Stomach smooth muscle (tissue), 2 donors: ENCODE measurements around the gene ARL10.
A peak's percentile ranks its signal among the peaks of the same experiment; 100 is the strongest.

Experiments used
- H3K27ac ChIP-seq: one replicate; pipeline ENCODE4 v1.7.0; 2013; ENCODE audit warnings: mild to moderate bottlenecking, low read length, inconsistent platforms
- H3K27me3 ChIP-seq, 2 donors: one replicate each; pipeline ENCODE4 v1.7.0; 2013; ENCODE audit warnings: low read length in 2 of 2; ENCODE audit not compliant: insufficient read depth in 2 of 2, control insufficient read depth in 1 of 2
- H3K36me3 ChIP-seq, 2 donors: one replicate each; pipeline ENCODE4 v1.7.0; 2013; ENCODE audit warnings: low read length in 2 of 2; ENCODE audit not compliant: control insufficient read depth in 2 of 2, insufficient read depth in 2 of 2
- H3K4me1 ChIP-seq: one replicate; pipeline ENCODE4 v1.7.0; 2013; ENCODE audit warnings: low read length; ENCODE audit not compliant: control insufficient read depth, insufficient read depth
- H3K4me3 ChIP-seq, 2 donors: one replicate each; pipeline ENCODE4 v1.7.0; 2013; ENCODE audit warnings: low read length in 2 of 2
- H3K9ac ChIP-seq, 2 donors: one replicate each; pipeline ENCODE4 v1.7.0; 2013; ENCODE audit warnings: low read length in 2 of 2, mild to moderate bottlenecking in 1 of 2
- H3K9me3 ChIP-seq, 2 donors: one replicate each; pipeline ENCODE4 v1.7.0; 2013; ENCODE audit warnings: low read length in 2 of 2; ENCODE audit not compliant: control insufficient read depth in 2 of 2
- donor health status: healthy.
- donor health status: Pancreatic carcinoma.

Gene ARL10

DNA sequence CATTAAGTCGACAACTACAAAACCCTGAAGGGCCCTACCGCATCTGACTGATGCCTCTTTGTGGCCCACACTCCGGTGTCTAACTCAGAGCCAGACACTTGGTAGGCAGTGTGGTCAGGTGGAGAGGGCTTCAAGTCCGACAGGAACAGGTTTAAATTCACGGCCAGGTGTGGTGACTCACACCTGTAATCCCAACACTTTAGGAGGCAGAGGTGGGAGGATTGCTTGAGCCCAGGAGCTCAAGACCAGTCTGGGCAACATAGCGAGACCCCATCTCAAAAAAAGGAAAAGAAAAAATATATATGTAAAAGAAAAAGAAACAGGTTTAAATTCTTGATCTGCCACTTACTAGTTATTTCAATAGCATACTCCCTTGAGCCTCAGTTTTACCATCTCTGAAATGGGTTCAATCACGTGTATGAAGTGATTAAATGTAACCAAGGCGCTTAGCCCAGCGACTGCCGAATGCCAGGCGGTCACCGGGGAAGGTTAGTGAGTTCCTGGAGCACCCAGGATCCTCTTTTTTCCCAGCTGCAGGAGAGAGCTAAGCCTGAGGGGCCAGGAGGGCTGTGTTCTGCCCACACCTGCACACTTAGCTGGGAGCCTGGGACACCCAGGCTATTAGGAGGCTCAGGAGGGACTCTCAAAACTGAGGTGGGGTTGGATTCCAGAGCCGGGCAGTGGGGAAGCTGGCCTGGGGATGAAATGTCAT is 50.1 kb downstream of the ARL10 start:
- Histone ChIP-seq H3K9ac (peak overlapping the region; percentile 87 to 91), H3K36me3 (peaks cover 0 to under 1% of the 10 kb centered on the region in 2 donors), H3K9me3 (no peaks in the 10 kb centered on the region), H3K4me3 (peak overlapping the region; percentile 87 to 89), H3K27ac (peak overlapping the region; percentile 80), H3K4me1 (peaks cover 36% of the 10 kb centered on the region), H3K27me3 (no peaks in the 10 kb centered on the region)

DNA sequence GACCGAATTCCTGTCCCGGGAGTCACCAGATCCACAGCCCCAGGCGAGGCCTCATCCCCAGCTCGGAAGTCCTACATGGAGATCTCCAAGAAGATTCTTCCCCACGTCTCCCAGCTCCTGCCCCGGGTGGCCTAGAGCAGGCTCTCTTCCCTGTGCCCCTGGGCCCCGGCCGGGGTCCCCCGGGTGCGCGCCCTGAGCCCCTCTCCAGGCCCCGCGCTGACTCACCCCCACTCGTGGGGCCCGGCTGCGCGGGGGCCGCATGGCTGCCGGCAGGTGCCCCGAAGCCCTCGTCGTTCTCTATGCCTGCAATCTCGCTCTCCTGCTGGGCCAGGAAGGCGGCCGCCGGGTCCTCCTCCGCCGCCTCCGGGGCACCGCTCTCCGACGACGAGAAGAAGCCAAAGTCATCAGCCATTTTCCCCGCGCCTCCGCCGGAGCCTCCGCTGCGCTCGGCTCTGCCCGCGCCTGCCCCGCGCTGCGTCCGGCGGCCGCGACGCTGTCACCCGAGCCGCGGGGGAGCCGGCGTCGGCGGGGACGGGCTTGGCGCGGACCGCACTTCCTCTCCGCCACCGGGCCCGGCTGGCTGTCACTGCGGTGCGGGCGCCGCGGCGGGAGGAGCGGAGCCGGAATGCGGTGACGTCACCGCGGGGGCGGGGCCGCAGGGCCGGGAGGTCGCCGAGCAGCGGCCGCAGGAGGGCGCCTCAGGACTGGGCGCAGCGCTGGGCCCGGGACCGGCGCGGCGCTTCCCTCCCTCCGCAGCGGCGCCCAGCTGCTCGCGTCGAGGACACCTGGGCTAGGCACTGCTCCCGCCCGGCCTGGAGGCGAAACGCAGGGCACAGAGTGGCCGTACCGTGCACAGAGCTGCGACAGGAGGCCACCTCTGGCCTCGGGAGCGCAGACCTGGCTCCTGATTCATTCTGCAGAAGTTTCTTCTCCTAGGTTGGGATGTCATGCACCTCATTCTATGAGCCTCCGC is 51.0 kb downstream of the ARL10 start, which contains the start of gene CLTB:
Gene CLTB (minus strand): TSS at position 588 of the 973 bp plus-strand sequence. CDS start 176 bp downstream, at position 412.
- Histone ChIP-seq H3K4me3 (peak within 1 kb of the TSS; percentile 87 to 89), H3K27me3 (no peaks in the 10 kb centered on the region), H3K4me1 (peaks cover 36% of the 10 kb centered on the region), H3K9ac (peak within 1 kb of the TSS; percentile 87 to 91), H3K9me3 (no peaks in the 10 kb centered on the region), H3K36me3 (no peaks in the 10 kb centered on the region), H3K27ac (peak within 1 kb of the TSS; percentile 80)

DNA sequence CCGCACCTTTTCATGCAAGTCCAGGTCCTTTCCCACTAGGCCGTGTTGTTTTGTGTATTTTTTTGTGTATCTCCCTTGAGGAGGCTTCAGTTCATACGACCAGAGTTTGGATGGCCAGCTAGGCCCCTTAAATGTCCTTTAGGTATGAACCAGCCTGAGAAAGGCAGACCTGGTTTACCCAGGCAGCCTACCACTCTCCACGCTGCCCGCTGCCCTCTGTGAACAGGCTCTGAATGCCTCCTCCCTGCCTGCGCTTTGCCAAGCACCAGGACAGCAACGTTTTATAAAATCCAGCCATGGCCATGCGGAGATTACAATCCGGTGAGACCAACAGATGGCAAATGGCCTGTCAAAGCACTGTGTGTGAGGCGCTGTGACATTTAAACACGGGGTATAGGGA is 51.7 kb downstream of the ARL10 start:
- H3K4me1 ChIP-seq: peaks cover 36% of the 10 kb centered on the region
- no peaks in the 10 kb centered on the region for H3K27me3 ChIP-seq

DNA sequence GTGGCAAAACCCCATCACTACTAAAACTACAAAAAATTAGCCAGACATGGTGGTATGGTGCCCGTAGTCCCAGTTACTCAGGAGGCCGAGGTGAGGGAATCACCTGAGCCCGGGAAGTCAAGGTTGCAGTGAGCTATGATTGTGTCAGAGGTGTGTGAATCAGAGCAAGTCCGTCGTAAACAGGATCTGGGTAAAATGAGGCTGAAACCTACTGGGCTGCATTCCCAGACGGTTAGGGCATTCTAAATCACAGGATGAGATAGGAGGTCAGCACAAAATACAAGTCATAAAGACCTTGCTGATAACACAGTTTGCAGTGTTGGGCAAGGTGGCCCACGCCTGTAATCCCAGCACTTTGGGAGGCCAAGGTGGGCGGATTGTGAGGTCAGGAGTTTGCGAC is 53.0 kb downstream of the ARL10 start:
- H3K27me3 ChIP-seq: no peaks in the 10 kb centered on the region
- no peaks in the 10 kb centered on the region for H3K36me3 ChIP-seq
- no peak overlapping the region for H3K9ac ChIP-seq
- H3K4me3 ChIP-seq: no peak overlapping the region
- H3K27ac ChIP-seq: no peak overlapping the region
- H3K9me3 ChIP-seq: no peaks in the 10 kb centered on the region
- H3K4me1 ChIP-seq: peaks cover 32% of the 10 kb centered on the region

More for the DNA sequence above, 51.7 kb downstream of the ARL10 start:
- Histone ChIP-seq H3K9me3 (no peaks in the 10 kb centered on the region), H3K27ac (peak overlapping the region; percentile 66), H3K36me3 (no peaks in the 10 kb centered on the region), H3K4me3 (peak overlapping the region; percentile 4 to 89), H3K9ac (peak overlapping the region; percentile 11 to 79)

DNA sequence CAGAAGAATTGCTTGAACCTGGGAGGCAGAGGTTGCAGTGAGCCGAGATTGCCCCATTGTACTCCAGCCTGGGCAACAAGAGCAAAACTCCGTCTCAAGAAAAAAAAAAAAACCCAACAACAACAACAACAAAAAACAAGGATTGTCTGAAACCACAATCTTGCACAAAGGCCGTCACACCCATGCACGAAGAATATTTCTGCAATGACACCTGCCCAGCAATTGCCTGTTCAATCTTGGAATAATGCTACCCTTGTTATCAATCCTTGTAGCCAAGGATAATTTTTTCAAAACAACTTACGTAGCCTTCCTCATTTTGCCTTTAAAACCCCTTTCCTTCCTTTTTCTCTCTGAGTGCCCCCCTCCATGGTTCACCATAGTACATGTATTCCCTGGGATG is 54.8 kb downstream of the ARL10 start:
- H3K27ac ChIP-seq: no peak overlapping the region
- H3K9me3 ChIP-seq: no peaks in the 10 kb centered on the region
- H3K9ac ChIP-seq: no peak overlapping the region
- H3K36me3 ChIP-seq: no peaks in the 10 kb centered on the region
- H3K4me1 ChIP-seq: peaks cover 15% of the 10 kb centered on the region
- no peaks in the 10 kb centered on the region for H3K27me3 ChIP-seq
- H3K4me3 ChIP-seq: no peak overlapping the region

DNA sequence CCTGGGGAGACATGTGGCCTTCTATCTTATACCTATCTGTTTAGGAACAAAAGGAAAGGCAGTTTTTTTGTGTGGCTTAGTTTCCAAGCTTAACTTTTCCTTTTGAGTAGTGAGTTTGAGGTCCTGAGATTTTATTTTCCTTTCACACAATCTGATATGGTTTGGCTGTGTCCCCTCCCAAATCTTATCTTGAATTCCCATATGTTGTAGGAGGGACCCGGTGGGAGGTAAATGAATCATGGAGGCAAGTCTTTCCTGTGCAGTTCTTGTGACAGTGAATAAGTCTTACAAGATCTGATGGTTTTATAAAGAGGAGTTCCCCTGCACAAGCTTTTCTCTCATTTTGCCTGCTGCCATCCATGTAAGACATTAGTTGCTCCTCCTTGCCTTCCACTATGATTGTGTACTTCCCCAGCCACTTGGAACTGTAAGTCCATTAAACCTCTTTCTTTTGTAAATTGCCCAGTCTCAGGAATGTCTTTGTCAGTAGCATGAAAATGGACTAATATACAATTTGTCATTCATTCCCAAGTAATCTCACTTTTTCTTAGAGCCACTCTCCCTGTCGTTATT is 55.8 kb downstream of the ARL10 start:
- Histone ChIP-seq H3K4me3 (no peak overlapping the region), H3K4me1 (peaks cover 8% of the 10 kb centered on the region), H3K27me3 (no peaks in the 10 kb centered on the region), H3K9me3 (no peaks in the 10 kb centered on the region), H3K36me3 (no peaks in the 10 kb centered on the region), H3K9ac (no peak overlapping the region), H3K27ac (no peak overlapping the region)

DNA sequence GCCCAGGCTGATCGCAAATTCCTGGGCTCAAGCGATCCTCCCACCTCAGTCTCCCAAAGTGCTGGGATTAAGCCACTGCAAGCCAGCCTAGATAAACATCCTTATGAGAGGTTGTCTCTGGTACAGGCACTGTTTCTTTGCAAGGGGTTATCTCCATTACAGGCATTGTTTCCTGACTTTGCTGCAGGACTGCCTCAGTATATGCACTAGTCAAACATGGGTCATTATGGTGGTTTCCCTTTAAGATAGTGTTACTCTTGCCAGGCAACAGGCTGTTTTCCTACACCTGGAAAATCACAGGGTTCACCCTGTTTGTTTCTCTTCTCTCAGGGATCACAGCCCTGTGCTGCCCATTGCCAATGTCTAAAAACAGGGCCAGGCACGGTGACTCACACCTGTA is 58.9 kb downstream of the ARL10 start:
- no peaks in the 10 kb centered on the region for H3K27me3 ChIP-seq
- H3K9me3 ChIP-seq: no peaks in the 10 kb centered on the region
- H3K9ac ChIP-seq: no peak overlapping the region
- no peak overlapping the region for H3K27ac ChIP-seq
- no peak overlapping the region for H3K4me3 ChIP-seq
- no peaks in the 10 kb centered on the region for H3K36me3 ChIP-seq
- H3K4me1 ChIP-seq: no peaks in the 10 kb centered on the region

DNA sequence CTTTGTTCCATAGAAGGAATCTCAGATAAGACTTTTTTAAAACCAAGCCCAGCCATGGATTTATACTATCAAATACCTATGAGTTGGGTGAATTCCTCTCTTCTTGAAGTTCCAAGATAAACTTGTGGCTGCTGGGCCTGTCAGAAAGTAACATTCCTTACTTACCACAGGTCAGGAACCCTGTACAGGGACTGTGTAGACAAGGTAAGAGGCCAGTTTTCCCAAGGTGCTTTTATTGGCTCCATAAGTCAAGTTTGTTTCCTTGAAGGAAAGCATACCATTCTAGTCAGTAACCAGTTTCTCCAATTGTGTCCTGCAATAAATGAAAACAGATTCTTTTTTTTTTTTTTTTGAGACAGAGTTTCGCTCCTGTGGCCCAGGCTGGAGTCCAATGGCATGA is 59.9 kb downstream of the ARL10 start:
- Histone ChIP-seq H3K9me3 (no peaks in the 10 kb centered on the region), H3K27ac (no peak overlapping the region), H3K27me3 (no peaks in the 10 kb centered on the region), H3K4me3 (no peak overlapping the region), H3K9ac (no peak overlapping the region), H3K4me1 (no peaks in the 10 kb centered on the region), H3K36me3 (no peaks in the 10 kb centered on the region)

DNA sequence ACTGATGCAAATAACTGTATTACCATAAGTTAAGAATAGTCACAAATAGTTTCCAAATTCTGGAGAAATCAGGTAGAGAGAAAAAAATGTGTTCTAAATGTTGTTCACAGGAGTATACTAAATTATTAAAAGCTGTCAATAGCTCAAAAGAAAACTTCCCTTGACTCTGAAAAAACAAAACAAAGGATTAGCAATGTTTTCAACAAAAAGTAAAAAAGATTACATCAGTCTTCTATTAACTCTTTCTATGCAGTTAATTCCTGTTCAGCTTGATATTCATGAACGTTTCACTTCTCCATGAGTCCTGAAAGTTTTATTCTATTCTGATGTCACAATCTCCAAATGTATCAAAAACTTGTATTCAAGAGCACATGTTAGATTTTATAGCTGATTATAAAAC is 60.5 kb downstream of the ARL10 start:
- Histone ChIP-seq H3K9ac (no peak overlapping the region), H3K4me3 (no peak overlapping the region), H3K4me1 (no peaks in the 10 kb centered on the region), H3K9me3 (no peaks in the 10 kb centered on the region), H3K36me3 (no peaks in the 10 kb centered on the region), H3K27me3 (no peaks in the 10 kb centered on the region), H3K27ac (no peak overlapping the region)

DNA sequence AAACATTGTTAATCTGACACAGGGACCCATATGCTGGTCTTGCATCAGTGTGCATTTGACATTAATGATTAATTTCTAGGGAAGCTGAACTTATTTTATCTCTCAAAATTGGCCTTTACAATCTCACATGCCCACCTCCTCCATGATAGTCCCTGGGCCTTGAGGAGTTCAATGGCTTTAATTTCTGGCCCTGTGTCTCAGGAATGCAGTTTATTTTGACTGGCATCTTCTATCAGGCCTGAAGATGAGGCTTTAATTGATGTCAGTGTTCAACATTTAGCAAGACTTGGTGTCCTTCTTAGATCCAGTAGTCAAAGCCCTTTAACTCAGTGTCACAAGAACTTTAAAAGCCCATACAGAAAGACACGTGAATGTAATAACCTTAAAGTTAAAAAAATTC is 61.6 kb downstream of the ARL10 start:
- Histone ChIP-seq H3K36me3 (no peaks in the 10 kb centered on the region), H3K4me3 (no peak overlapping the region), H3K9me3 (no peaks in the 10 kb centered on the region), H3K27me3 (no peaks in the 10 kb centered on the region), H3K9ac (no peak overlapping the region), H3K4me1 (no peaks in the 10 kb centered on the region), H3K27ac (no peak overlapping the region)
